HEK293 (cell line): ENCODE data around the gene FGF19.

ENCODE experiments used
- SETDB1 ChIP-seq: IDR thresholded peaks from one replicate; pipeline ENCODE4 v1.6.1; 2017; ENCODE audit warnings: mild to moderate bottlenecking, low read length, moderate library complexity, mixed read lengths; ENCODE audit not compliant: insufficient read length
- SP2 ChIP-seq: fragments of 450-650 bp; formaldehyde crosslinking; IDR thresholded peaks from 2 replicates; pipeline ENCODE4 v1.5.1; 2016; ENCODE audit warnings: missing biosample characterization, missing genetic modification characterization
- ZBTB8A ChIP-seq: fragments of 450-650 bp; formaldehyde crosslinking; IDR thresholded peaks from 2 replicates; pipeline ENCODE4 v1.5.1; 2016; ENCODE audit warnings: missing biosample characterization, missing genetic modification characterization
- TF ChIP-seq, protein P1 (sequence below): fragments of 450-650 bp; formaldehyde crosslinking; IDR thresholded peaks from 2 replicates; pipeline ENCODE4 v1.5.1; 2016; ENCODE audit warnings: missing biosample characterization, missing genetic modification characterization

DNA sequence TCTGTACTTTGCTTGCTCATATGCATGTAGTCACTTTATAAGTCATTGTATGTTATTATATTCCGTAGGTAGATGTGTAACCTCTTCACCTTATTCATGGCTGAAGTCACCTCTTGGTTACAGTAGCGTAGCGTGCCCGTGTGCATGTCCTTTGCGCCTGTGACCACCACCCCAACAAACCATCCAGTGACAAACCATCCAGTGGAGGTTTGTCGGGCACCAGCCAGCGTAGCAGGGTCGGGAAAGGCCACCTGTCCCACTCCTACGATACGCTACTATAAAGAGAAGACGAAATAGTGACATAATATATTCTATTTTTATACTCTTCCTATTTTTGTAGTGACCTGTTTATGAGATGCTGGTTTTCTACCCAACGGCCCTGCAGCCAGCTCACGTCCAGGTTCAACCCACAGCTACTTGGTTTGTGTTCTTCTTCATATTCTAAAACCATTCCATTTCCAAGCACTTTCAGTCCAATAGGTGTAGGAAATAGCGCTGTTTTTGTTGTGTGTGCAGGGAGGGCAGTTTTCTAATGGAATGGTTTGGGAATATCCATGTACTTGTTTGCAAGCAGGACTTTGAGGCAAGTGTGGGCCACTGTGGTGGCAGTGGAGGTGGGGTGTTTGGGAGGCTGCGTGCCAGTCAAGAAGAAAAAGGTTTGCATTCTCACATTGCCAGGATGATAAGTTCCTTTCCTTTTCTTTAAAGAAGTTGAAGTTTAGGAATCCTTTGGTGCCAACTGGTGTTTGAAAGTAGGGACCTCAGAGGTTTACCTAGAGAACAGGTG lies 51.8 kb downstream of the FGF19 start:
- TF ChIP-seq, protein P1, sequence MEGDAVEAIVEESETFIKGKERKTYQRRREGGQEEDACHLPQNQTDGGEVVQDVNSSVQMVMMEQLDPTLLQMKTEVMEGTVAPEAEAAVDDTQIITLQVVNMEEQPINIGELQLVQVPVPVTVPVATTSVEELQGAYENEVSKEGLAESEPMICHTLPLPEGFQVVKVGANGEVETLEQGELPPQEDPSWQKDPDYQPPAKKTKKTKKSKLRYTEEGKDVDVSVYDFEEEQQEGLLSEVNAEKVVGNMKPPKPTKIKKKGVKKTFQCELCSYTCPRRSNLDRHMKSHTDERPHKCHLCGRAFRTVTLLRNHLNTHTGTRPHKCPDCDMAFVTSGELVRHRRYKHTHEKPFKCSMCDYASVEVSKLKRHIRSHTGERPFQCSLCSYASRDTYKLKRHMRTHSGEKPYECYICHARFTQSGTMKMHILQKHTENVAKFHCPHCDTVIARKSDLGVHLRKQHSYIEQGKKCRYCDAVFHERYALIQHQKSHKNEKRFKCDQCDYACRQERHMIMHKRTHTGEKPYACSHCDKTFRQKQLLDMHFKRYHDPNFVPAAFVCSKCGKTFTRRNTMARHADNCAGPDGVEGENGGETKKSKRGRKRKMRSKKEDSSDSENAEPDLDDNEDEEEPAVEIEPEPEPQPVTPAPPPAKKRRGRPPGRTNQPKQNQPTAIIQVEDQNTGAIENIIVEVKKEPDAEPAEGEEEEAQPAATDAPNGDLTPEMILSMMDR (tag by site-specific recombination) = no peak
- TF ChIP-seq SETDB1 (no peak), ZBTB8A (tag by site-specific recombination) (no peak), SP2 (tag by site-specific recombination) (no peak)
